ENCODE results near the gene CLSTN2.

DNA sequence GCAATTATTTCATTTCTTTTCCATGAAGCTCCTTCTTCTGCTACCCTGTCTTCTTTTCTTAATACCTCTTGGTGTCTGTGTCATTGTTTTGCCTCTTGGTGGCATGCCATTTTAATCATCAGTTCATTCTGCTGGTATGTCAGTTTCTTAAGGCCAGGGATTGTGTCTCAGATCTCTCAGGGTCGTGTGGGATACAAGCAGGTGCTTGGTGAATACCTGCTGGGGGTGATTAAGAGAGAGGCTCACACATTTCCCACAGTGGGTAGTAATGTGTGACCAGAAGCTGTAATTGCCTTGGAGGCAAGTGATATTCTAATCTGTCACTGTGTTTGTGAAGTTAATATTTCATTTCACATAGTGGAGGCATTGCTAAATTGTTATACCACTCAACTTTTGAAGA is 381.5 kb downstream of the CLSTN2 start:
- TF ChIP-seq, protein P1, sequence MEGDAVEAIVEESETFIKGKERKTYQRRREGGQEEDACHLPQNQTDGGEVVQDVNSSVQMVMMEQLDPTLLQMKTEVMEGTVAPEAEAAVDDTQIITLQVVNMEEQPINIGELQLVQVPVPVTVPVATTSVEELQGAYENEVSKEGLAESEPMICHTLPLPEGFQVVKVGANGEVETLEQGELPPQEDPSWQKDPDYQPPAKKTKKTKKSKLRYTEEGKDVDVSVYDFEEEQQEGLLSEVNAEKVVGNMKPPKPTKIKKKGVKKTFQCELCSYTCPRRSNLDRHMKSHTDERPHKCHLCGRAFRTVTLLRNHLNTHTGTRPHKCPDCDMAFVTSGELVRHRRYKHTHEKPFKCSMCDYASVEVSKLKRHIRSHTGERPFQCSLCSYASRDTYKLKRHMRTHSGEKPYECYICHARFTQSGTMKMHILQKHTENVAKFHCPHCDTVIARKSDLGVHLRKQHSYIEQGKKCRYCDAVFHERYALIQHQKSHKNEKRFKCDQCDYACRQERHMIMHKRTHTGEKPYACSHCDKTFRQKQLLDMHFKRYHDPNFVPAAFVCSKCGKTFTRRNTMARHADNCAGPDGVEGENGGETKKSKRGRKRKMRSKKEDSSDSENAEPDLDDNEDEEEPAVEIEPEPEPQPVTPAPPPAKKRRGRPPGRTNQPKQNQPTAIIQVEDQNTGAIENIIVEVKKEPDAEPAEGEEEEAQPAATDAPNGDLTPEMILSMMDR (conservative IDR thresholded peaks at IDR 0.05; ENCODE audit: low read depth, low read length), result no peak
- no peak for TF ChIP-seq POLR2A (IDR thresholded peaks at IDR 0.05; ENCODE audit: low read depth, low read length)
- no peak for TF ChIP-seq BHLHE40 (IDR thresholded peaks at IDR 0.05; ENCODE audit: low read depth, low read length)
- no peak for TF ChIP-seq RCOR1 (IDR thresholded peaks at IDR 0.05; ENCODE audit: insufficient replicate concordance, low read length)
- TF ChIP-seq SMC3 (IDR thresholded peaks at IDR 0.05; ENCODE audit: low read depth, low read length), result no peak
- TF ChIP-seq RAD21 (IDR thresholded peaks at IDR 0.05; ENCODE audit: low read length), result no peak
- no peak for TF ChIP-seq MAFK (IDR thresholded peaks at IDR 0.05; ENCODE audit: low read depth, low read length)
- no peak for TF ChIP-seq CEBPB (IDR thresholded peaks at IDR 0.05; ENCODE audit: low read depth, low read length)
- TF ChIP-seq, protein P2, sequence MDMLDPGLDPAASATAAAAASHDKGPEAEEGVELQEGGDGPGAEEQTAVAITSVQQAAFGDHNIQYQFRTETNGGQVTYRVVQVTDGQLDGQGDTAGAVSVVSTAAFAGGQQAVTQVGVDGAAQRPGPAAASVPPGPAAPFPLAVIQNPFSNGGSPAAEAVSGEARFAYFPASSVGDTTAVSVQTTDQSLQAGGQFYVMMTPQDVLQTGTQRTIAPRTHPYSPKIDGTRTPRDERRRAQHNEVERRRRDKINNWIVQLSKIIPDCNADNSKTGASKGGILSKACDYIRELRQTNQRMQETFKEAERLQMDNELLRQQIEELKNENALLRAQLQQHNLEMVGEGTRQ (IDR thresholded peaks at IDR 0.05; ENCODE audit: low read depth, low read length), result no peak
- TF ChIP-seq MAZ (IDR thresholded peaks at IDR 0.05; ENCODE audit: borderline replicate concordance, low read depth, low read length), result no peak
- no peak for TF ChIP-seq ELK1 (IDR thresholded peaks at IDR 0.05; ENCODE audit: borderline replicate concordance, low read depth, low read length)
- no peak for TF ChIP-seq MXI1 (IDR thresholded peaks at IDR 0.05; ENCODE audit: borderline replicate concordance, low read depth, low read length)
- TF ChIP-seq RFX5 (IDR thresholded peaks at IDR 0.05; ENCODE audit: low read depth, low read length), result no peak
- no peak for TF ChIP-seq FOS (IDR thresholded peaks at IDR 0.05; ENCODE audit: low read depth, low read length)

All from IMR-90 (cell line).